NCI-H345 treated with DMSO at 0.1 percent for 48 hours (cell line): ENCODE results near the gene PDE1C.

Source experiments
- DNase-seq: peaks from one replicate; lab custom pipeline; 2025; ENCODE audit not compliant: unreplicated experiment; lab: John Stamatoyannopoulos, UW

PDE1C gene

GRCh38 chr7:31997423-31997822 lies 72.8 kb downstream of the PDE1C start:
- DNase-seq = no peak

GRCh38 chr7:31995134-31995533 lies 75.1 kb downstream of the PDE1C start:
- DNase-seq = no peak

GRCh38 chr7:31991846-31992245 lies 78.4 kb downstream of the PDE1C start:
- no peak for DNase-seq

GRCh38 chr7:31991406-31991805 lies 78.8 kb downstream of the PDE1C start:
- DNase-seq = no peak

GRCh38 chr7:31986878-31987518 lies 83.2 kb downstream of the PDE1C start:
- DNase-seq = no peak

- DNase-seq = no peak
Measured at GRCh38 chr7:31982962-31983361, 87.2 kb downstream of the PDE1C start.

GRCh38 chr7:31981874-31982390 lies 88.3 kb downstream of the PDE1C start:
- DNase-seq = no peak

GRCh38 chr7:31979690-31980330 lies 90.4 kb downstream of the PDE1C start:
- DNase-seq = no peak

- no peak for DNase-seq
Measured at GRCh38 chr7:31975546-31975945, 94.7 kb downstream of the PDE1C start.

GRCh38 chr7:31974351-31974750 lies 95.9 kb downstream of the PDE1C start:
- DNase-seq = no peak

- no peak for DNase-seq
Measured at GRCh38 chr7:31971049-31971667, 99.0 kb downstream of the PDE1C start.

GRCh38 chr7:31970501-31970900 lies 99.7 kb downstream of the PDE1C start:
- no peak for DNase-seq

- DNase-seq = no peak
Measured at GRCh38 chr7:31963569-31964175, 106.5 kb downstream of the PDE1C start.

- DNase-seq = no peak
Measured at GRCh38 chr7:31962246-31962645, 108.0 kb downstream of the PDE1C start.

GRCh38 chr7:31958226-31958625 lies 112.0 kb downstream of the PDE1C start:
- no peak for DNase-seq

GRCh38 chr7:31957756-31958155 lies 112.5 kb downstream of the PDE1C start:
- DNase-seq = no peak

GRCh38 chr7:31957090-31957720 lies 113.0 kb downstream of the PDE1C start:
- DNase-seq = no peak

- no peak for DNase-seq
Measured at GRCh38 chr7:31955641-31956040, 114.6 kb downstream of the PDE1C start.

- no peak for DNase-seq
Measured at GRCh38 chr7:31955021-31955420, 115.2 kb downstream of the PDE1C start.

- DNase-seq = no peak
Measured at GRCh38 chr7:31954500-31954899, 115.7 kb downstream of the PDE1C start.

- no peak for DNase-seq
Measured at GRCh38 chr7:31953432-31953831, 116.8 kb downstream of the PDE1C start.
